GM18519 (cell line): Measurements from ENCODE around the gene SLC35A2.
"Not testable (repeated sequence)": the region's sequence is repeated elsewhere in the genome, so short reads cannot be mapped to it uniquely, and the experiment has no call there.

Experiments used
- ATAC-seq: cut with Tn5 transposase; IDR thresholded peaks from one replicate; pipeline ENCODE4 v1.9.1; 2021; ENCODE audit warnings: mild to moderate bottlenecking, moderate library complexity; ENCODE audit not compliant: unreplicated experiment, low FRiP score

Gene SLC35A2

GRCh38 chrX:48854121-48854804, 57.2 kb downstream of the SLC35A2 start:
- ATAC-seq, result not testable (repeated sequence)

GRCh38 chrX:48853494-48853893, 58.0 kb downstream of the SLC35A2 start:
- not testable (repeated sequence) for ATAC-seq
